GM19240 (cell line): ENCODE results near the gene CRIP2.

Experiments used
- DNase-seq: peaks from one replicate; pipeline ENCODE4 v3.0.0; 2011; ENCODE audit warnings: low spot score; ENCODE audit not compliant: insufficient read length

CRIP2 gene

GRCh38 chr14:105476097-105476830, 1.6 kb downstream of the CRIP2 start:
- no peak for DNase-seq

DNA sequence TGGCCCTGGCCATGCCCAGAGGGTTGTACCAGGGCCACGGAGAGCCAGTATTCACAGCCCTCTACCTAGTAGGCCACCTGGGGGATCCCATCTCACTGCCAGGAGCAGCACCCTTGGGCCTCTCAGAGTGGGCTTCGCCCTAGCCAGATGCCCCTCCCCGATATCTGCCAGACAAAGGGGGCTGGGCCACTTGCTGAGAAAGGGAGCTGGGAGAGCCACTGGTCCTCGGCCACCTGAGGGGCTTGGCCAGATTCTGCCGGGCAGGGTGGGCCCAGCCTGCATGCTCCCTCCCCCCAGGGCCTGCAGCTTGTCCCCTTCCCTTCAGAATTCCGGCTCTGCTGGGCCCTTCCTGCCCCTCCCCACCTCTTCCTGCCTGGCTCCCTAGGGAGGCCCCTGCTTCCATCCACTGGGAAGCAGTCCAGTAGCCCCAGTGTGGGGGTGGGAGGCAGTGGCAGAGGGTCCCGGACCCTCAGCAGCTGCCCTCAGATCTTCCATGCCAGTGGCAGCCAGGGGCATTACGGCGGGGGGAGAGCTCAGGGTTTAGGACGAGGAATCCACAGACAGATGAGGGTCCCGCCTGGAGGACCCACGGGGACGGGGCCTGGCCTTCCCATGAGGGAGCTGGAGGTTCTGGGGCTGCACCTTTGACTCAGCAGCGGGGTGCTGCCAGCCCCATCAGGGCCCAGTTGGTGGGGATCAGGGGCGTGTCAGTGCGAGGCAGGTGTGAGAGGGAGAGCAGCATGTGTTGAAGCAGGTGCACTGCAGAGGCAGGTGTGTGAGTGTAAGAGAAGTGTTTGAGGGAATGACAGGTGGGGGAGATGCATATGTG, 2.4 kb downstream of the CRIP2 start:
- no peak for DNase-seq

DNA sequence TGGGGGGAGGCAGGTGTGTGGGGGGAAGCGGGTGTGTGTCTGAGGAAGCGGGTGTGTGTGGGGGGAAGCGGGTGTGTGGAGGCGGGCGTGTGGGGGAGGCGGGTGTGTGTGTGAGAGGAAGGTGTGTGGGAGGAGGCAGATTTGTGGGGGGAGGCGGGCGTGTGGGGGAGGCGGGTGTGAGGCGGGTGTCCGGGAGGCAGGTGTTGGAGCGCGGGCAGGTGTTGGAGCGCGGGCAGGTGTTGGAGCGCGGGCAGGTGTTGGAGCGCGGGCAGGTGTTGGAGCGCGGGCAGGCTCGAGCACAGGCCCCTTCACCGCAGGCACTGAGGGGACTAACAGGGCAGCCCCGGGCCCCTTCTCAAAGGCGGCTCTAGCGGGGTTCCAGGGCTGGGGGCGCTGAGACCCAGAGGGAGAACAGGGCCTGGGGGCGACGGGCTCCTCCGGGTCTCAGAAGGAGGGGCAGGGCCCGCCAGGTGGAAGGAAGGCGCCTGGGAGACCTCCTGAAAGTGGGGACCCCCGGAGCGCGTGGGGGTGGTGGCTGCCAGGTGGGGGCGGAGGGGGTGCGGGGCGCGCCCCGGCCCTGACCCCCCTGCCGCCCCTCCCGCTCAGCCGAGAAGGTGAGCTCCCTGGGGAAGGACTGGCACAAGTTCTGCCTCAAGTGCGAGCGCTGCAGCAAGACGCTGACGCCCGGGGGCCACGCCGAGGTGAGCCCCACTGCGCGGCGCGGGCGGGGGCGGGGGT, 3.2 kb downstream of the CRIP2 start:
- no peak for DNase-seq

- DNase-seq: no peak
Measured at GRCh38 chr14:105478398-105479251, 4.0 kb downstream of the CRIP2 start.

DNA sequence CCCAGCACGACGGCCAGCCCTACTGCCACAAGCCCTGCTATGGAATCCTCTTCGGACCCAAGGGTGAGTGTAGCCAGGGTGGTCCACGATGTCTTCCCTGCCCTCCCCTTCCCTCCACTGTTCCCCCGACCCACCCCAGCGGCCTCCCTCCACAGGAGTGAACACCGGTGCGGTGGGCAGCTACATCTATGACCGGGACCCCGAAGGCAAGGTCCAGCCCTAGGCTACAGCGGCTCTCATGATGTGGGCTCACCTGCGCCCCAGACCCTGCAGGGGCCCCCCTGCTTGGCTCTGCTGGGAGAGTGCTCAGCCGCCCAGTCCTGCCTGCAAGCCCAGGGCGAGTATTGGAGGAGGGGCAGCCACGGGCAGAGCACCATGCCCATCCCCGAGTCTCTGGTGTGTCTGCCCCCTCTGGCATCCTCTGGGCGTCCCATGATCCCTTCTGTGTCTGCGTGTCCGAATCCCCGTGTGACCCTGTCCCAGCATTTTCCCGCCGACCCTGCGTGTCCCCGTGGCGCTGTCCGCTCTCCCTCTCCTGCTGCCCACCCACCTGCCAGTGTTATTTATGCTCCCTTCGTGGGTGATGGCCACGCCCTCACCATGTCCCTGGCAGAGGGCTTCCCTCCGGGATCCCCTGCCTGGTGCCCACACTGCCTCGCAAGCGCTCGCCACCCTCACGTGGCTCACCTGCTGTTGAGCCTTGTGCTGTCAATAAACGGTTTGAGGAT, 5.0 kb downstream of the CRIP2 start:
- no peak for DNase-seq

DNA sequence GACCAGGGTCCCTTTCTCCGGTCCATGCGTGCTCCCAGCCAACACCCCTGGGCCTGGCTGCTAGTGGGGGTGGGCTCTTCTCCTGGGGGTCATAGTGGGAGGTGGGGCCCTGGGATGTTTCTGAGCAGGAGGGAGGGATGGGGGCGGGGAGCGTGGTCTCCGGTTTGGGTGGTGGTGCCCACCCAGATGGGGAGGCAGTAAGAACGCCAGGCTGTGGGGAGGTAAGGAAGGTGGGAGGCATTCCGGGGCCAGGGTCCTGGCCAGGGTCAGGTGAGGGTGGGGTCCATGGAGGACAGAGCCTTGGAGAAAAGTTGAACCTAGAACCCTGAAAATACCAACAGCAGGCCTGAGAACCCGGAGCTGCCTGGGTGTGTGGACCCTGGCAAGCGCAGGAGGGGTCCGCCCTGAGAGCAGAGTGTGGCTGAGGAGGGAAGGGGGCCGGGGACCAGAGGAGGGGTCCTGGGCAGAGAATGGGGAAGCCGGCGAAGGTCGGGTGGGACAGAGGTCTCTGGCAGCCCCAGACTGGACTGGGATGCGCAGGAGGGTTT, 5.7 kb downstream of the CRIP2 start:
- no peak for DNase-seq

- DNase-seq: peak; percentile 99
Measured at GRCh38 chr14:105480807-105481801, 6.5 kb downstream of the CRIP2 start.

DNA sequence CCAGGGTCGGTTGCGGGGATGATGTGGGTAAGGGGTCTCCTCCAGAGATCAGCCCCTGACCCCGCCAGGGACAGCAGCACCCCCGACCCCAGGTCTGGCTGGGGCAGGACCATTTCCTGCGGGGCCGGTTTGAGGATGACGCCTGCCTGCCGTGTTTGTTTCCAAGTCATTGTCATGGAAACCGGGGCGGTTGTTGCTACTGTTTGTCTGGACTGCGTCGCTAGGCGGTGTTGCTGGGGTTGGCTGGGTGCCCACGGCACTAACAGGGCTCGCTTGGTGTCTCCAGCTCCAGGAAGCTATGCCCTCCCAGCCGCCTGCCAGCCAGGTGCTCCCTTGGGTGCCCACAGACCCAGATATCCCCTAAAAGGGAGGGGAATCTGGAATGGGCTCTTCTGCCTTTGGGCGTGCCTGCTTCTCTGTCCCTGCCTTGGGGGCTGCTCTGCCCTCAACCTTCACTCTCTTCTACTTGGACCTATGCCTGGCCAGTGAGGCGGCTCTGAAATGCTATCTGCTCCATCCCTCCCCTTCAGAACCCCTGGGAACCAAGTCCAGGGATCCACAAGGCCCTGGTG, 7.4 kb downstream of the CRIP2 start:
- peak; percentile 98 for DNase-seq

DNA sequence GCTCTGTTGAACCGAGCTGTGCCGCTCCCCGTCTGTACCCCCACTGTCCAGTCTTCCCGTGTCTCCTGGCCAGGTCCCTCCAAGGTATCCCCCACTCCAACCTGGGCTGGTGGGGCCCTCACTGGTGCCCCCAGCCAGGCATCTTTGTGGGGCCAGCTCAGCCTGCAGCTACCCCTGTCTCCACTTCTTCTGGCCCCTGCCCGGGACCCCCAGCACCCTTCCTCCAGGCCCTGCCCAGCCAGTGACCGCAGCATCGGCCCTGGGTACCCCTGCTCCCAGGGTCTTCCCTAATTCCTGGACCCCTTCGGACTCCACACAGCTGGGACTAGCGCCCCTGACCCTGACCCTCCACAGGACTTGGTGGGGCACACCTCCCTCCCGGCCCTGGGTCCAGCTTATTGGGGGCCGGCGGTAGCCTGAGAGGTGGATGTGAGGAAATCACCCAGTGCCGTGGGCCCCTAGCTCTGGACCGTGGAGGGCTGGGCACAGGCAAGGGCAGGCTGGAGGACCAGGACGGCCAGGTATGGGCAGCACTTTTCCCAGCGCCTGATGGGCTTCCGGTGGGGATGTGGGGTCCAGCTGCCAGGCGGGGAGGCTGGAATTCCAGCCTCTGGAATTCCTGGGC, 8.0 kb downstream of the CRIP2 start:
- DNase-seq: no peak

DNA sequence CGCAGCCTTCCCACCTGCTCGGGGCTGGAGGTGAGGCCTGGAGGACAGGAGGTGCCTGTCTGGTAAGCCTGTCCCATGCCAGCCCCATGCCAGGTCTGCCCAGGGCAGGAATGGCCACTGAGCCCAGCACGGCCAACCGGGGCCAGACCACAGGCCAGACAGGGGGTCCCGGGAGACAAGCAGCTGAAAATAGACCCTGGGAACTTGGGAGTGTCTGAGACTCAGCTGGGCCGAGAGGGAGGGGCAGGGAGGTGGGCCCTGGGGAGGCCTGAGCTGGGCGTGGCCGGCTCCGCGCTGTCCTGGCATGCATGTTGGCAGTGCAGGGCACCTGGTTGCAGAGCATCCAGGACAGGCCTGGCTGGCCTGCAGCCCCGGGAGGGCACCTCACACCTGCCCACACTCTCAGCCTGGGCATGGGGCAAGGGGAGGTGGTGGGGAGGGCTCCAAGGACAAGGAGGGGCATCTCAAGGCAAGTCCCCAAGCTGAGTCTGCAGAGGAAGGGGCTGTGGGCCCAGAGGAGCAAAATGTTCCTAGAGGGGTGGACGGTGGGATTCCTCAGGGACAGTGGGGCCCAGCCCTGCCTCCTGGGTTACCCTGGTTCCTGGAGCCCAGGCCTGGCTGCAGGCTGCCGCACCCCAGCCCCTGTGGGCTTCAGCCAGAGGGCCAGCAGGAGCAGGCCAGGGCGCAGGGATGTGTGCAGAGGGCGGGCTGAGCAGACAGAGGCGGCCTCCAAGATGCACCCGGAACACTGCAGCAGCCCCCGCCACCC, 8.9 kb downstream of the CRIP2 start:
- no peak for DNase-seq

DNA sequence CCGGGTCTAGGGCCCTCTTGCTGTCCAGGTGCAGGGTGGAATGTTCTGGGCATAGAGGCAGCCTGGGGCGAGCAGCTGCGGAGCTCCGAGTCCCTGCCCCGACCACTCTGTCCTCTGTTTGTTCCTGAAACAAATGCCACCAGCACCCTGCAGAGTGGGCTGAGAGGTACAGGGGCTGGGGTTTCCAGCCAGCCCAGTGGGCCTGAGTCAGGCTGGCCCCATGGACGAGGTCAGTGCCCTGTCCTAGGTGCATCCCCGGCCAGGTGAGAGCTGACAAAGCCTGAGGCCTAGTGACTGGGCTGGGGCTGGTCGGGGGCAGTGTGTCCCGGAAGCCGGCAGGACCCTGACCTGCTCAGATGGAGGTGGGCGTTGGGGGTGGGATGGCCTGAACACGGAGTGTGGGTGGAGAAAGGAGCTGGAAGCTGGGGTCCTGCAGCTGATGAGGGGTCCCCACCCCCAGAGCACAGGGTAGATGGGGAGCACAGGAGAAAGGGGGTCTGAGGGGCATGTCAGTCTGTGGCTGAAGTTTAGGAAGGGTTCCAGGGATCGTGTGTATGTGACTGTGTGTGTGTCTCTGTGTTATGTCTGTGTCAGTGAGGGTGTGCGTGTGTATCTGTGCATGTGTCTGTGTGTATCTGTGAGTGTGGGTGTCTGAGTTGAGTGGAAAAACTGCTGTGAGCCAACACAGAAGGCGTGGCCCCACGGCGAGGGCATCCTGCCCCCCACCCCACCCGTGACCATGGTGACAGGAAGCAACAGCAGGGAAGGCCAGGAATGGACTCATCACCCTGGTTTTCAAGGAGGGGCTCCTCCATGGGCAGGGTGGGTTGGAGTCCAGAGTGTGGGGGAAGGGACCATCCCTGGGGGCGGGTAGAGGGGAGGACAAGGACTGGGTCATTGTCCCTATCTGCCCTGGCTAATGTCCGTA, 9.7 kb downstream of the CRIP2 start:
- no peak for DNase-seq

GRCh38 chr14:105484997-105485393, 10.4 kb downstream of the CRIP2 start:
- DNase-seq: no peak

DNA sequence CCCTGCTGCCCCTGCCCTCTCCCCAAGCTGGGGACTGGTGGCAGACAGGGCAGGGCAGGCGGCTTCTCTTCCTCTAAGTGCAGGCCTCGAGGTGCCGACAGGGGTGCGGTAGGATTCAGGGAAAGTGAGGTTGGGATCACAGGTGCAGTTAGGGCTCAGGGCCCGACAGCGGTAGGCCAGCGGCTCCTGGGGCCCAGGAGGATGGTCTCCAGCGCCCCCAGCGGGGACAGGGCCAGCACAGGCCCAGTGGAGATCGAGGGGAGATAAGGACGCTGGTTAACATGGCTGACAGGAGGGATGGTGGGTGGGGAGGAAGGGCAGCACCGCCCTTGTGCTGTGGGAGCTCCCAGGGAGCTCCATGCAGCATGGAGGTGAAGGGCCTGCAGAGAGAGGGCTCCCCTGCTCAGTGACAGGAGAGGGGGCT, 11.1 kb downstream of the CRIP2 start:
- DNase-seq: no peak

- no peak for DNase-seq
Measured at GRCh38 chr14:105486163-105486973, 11.7 kb downstream of the CRIP2 start, which contains the start of gene CRIP1. TSS of gene CRIP1 (plus strand) at chr14:105486886. CDS start at chr14:105487260, 374 bp downstream.

DNA sequence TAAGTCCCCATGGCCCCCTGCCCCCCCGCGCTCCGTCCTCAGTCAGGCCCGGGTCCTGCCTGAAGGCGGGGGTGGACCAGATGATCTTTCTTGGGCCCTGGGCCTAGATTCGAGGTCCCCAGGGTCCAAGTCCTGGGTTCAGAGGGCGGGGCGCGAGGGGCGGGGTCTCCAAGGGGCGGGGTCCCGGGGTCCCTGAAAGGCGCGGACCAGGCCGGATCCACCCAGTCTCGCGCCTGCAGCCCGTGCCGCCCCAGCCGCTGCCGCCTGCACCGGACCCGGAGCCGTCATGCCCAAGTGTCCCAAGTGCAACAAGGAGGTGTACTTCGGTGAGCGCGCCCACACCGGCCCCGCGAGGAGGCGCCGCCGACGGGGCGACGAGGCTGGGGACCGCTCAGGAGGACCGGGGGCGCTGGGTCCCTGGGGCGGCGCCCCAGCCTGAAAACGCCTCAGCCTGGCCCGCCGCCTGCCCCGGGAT, 12.4 kb downstream of the CRIP2 start:
- DNase-seq: no peak
